Kidney (tissue), 14 donors: Measurements from ENCODE around the gene IPCEF1. TPM values are rescaled to one million over a fixed set of nuclear protein-coding genes. Genes with fewer than 3 reads are reported as not detected.

Experiments used
- DNase-seq, 5 donors: peaks; one replicate each; pipeline ENCODE4 v3.0.0-alpha.2; 2013 to 2020
- FAIRE-seq: peaks from 2 replicates; lab custom pipeline; 2012; peaks lifted over from hg19 to GRCh38; lab: Jason Lieb, UNC
- H3K27ac ChIP-seq, 2 donors: one replicate each; pipeline ENCODE4 v1.7.0; 2013; ENCODE audit warnings: low read depth in 2 of 2, low read length in 2 of 2, inconsistent platforms in 1 of 2
- H3K27me3 ChIP-seq: one replicate; pipeline ENCODE4 v1.7.1; 2013; ENCODE audit warnings: low read length, inconsistent platforms; ENCODE audit not compliant: control insufficient read depth, insufficient read depth
- H3K36me3 ChIP-seq, 3 donors: one replicate each; pipeline versions ENCODE4 v1.7.0 to v1.7.1; 2013; ENCODE audit warnings: low read length in 3 of 3, control low read depth in 1 of 3, inconsistent platforms in 1 of 3; ENCODE audit not compliant: insufficient read depth in 3 of 3, control insufficient read depth in 2 of 3
- H3K4me1 ChIP-seq, 3 donors: one replicate each; pipeline versions ENCODE4 v1.7.0 to v1.7.1; 2013; ENCODE audit warnings: low read length in 3 of 3, inconsistent platforms in 1 of 3, low read depth in 1 of 3; ENCODE audit not compliant: control insufficient read depth in 2 of 3, insufficient read depth in 2 of 3
- H3K4me3 ChIP-seq, 3 donors: one replicate each; pipeline versions ENCODE4 v1.7.0 to v1.8.1; 2013; ENCODE audit warnings: low read length in 3 of 3, control low read depth in 1 of 3, inconsistent platforms in 1 of 3
- H3K9ac ChIP-seq, 3 donors: one replicate each; pipeline versions ENCODE4 v1.7.0 to v1.7.1; 2013; ENCODE audit warnings: low read length in 3 of 3, control low read depth in 1 of 3, inconsistent platforms in 1 of 3
- H3K9me3 ChIP-seq, 3 donors: one replicate each; pipeline versions ENCODE4 v1.7.0 to v1.7.1; 2013; ENCODE audit warnings: low read length in 3 of 3, control low read depth in 1 of 3, inconsistent platforms in 1 of 3; ENCODE audit not compliant: control insufficient read depth in 2 of 3, insufficient read depth in 1 of 3
- CTCF ChIP-seq: IDR thresholded peaks from 3 replicates; pipeline ENCODE4 v1.5.1; 2012; ENCODE audit warnings: mild to moderate bottlenecking, moderate library complexity, borderline replicate concordance; ENCODE audit not compliant: insufficient read depth; ENCODE audit errors: extremely low read depth
- intact Hi-C: fragments of 100-400 bp; cut with DNase I; formaldehyde crosslinking; loops from one replicate; pipeline ENCODE4 v1.11.1; 2022
- polyA plus RNA-seq: library from polyadenylated mRNA; stranded (reverse); fragments of 350-450 nt; fragmentation: Illumina TruSeq; extraction: RNeasy Lipid Tissue Mini Kit (QIAGEN cat#74804); gene quantifications from one replicate; pipeline ENCODE4 v1.2.3, GENCODE V29; 2014; ENCODE audit warnings: low read depth, low replicate concordance; ENCODE audit not compliant: insufficient read depth
- total RNA-seq: library from RNA; stranded (reverse); fragmentation: NEBNext Ultra II Directional; extraction: Animal tissue kit (Norgen Biotek cat#: 25700); gene quantifications from one replicate; pipeline ENCODE4 v1.2.1, GENCODE V29; 2021
- donor health status: control.
- donor health status: control.
- donor health status: control.
- donor health status: control.
- donor health status: control.
- donor health status: DM: yes; HTN: yes; CAD: no.
- donor health status: Normal renal cell carcinoma (clear cell type).

The IPCEF1 gene
- total and polyA plus RNA-seq, 2 donors from 2014 or later, result 2.7 to 25.9 TPM

GRCh38 chr6:154386848-154387717 lies 30.5 kb upstream of the IPCEF1 start:
- Histone ChIP-seq H3K36me3 (no peaks in the 10 kb centered on the region), H3K9ac (no peak overlapping the region), H3K9me3 (peaks cover 0 to 3% (median 0%) of the 10 kb centered on the region in 3 donors), H3K4me3 (no peak overlapping the region), H3K27me3 (no peaks in the 10 kb centered on the region), H3K4me1 (no peaks in the 10 kb centered on the region), H3K27ac (no peak overlapping the region)
- DNase-seq (peak in 2 of 5 donors; percentile 48 to 51), FAIRE-seq (no peak)
- no peak for TF ChIP-seq CTCF
- intact Hi-C loops, result no loop called here

GRCh38 chr6:154384191-154384590 lies 27.6 kb upstream of the IPCEF1 start:
- intact Hi-C loops, result no loop called here
- no peaks in the 10 kb centered on the region for H3K27me3 ChIP-seq
- H3K9me3 ChIP-seq, result peaks cover 0 to under 1% (median 0%) of the 10 kb centered on the region in 3 donors
- no peak for TF ChIP-seq CTCF
- no peak overlapping the region for H3K9ac ChIP-seq
- no peaks in the 10 kb centered on the region for H3K36me3 ChIP-seq
- DNase-seq (no peak), FAIRE-seq (no peak)
- H3K4me3 ChIP-seq, result no peak overlapping the region
- no peak overlapping the region for H3K27ac ChIP-seq
- H3K4me1 ChIP-seq, result no peaks in the 10 kb centered on the region

DNA sequence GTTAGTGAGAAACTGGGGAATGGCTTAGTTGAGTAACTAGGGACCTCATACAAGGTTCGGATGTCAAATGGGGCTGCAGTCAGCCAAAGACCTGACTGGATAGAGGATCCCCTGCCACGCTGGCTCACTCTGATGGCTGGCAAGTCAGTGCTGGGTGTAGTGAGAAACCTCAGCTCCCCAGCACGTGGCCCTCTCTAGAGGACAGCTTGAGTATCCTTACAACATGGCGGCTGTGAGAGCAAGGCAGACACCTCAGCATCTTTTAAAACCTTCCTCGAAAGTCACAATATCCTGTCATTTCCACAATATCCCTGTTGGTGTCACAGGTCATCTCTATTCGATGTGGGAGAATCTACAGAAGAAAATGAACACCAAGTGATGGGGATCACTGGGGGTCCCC lies 26.7 kb upstream of the IPCEF1 start:
- Histone ChIP-seq H3K9ac (no peak overlapping the region), H3K36me3 (no peaks in the 10 kb centered on the region), H3K4me3 (no peak overlapping the region), H3K4me1 (no peaks in the 10 kb centered on the region), H3K9me3 (no peaks in the 10 kb centered on the region), H3K27me3 (no peaks in the 10 kb centered on the region), H3K27ac (no peak overlapping the region)
- intact Hi-C loops, result no loop called here
- FAIRE-seq, result no peak
- TF ChIP-seq CTCF, result no peak
- DNase-seq, result no peak
